Activated CD8-positive, alpha-beta T cell treated with anti-CD3 and anti-CD28 coated beads for 36 hours (primary cell): ENCODE data around the gene TBC1D19. TPM values are rescaled to one million over a fixed set of nuclear protein-coding genes. Genes with fewer than 3 reads are reported as not detected.

Experiments used
- ATAC-seq: fragments of 200-7000 bp; cut with Tn5 transposase; one replicate; pipeline ENCODE4 v1.10.0; 2021; ENCODE audit warnings: mild to moderate bottlenecking, moderate library complexity
- CTCF ChIA-PET: fragments of 350-600 bp; sonication (Branson Sonifier 250); formaldehyde crosslinking; loops from one replicate; lab custom pipeline; 2021; ENCODE audit warnings: antibody characterized with exemption; lab: Charles Lee
- POLR2A ChIA-PET: fragments of 350-600 bp; sonication (Branson Sonifier 250); formaldehyde crosslinking; loops from one replicate; lab custom pipeline; 2021; ENCODE audit warnings: antibody characterized with exemption; lab: Charles Lee
- DNase-seq: peaks from one replicate; pipeline ENCODE4 v3.0.0-alpha.2; 2020
- H3K27ac Mint-ChIP-seq: one replicate; pipeline ENCODE4 v1.8.0; 2021; ENCODE audit warnings: mild to moderate bottlenecking, mixed read lengths
- H3K27me3 Mint-ChIP-seq: one replicate; pipeline ENCODE4 v1.8.0; 2021; ENCODE audit warnings: mixed read lengths
- H3K36me3 Mint-ChIP-seq: one replicate; pipeline ENCODE4 v1.8.0; 2021; ENCODE audit warnings: low read depth, mixed read lengths
- H3K4me1 Mint-ChIP-seq: one replicate; pipeline ENCODE4 v1.8.0; 2021; ENCODE audit warnings: low read depth, mixed read lengths
- H3K4me3 Mint-ChIP-seq: one replicate; pipeline ENCODE4 v1.8.0; 2021; ENCODE audit warnings: mild to moderate bottlenecking, moderate library complexity, mixed read lengths
- H3K9me3 Mint-ChIP-seq: one replicate; pipeline ENCODE4 v1.8.0; 2021; ENCODE audit warnings: mixed read lengths
- intact Hi-C: fragments of 100-400 bp; cut with micrococcal nuclease; formaldehyde crosslinking; loops from one replicate; pipeline ENCODE4 v1.10.0; 2022
- total RNA-seq, 2 experiments: library from RNA; stranded (reverse); gene quantifications; one replicate each; pipeline ENCODE4 v1.2.3, GENCODE V29; 2021
- TF ChIP-seq, protein P1 (sequence below): fragments of 200-600 bp; IDR thresholded peaks from one replicate; pipeline ENCODE4 v1.8.0; 2022; ENCODE audit warnings: antibody characterized with exemption, mild to moderate bottlenecking

TBC1D19 gene
- total RNA-seq, 2 experiments from 2014 or later: 4.0 to 4.5 TPM

DNA sequence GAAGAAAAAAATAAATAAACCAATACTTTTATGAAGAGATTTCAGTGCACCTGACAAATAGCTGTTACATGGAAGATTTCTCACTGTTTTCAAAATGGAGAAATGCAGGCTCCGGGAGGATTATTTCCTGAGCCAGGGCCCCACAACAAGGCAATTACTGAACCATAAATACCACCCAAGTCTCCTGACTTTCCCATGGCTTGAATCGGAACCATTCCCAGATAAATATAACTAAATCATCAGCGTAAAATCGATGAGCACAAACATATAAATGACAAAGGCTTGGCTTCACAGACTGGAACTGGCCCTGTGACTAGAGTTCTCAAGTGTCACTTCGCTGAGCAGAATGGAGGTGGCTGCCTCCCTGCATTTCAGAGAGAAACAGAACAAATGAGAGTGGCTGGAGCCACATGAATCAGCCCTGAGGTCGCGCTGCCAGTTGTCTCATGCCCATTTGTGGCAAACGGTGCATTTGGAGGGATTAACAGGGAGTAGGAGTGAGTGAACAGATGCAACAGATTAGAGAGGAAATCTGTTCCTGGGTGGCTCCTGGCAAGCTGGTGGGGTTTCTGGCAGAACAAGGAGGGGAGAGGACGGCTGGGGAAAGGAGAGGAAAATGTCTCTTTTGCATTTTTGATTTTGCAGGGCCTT lies 219.5 kb downstream of the TBC1D19 start:
- Mint-ChIP-seq H3K36me3 (no peaks in the 10 kb centered on the region), H3K9me3 (no peaks in the 10 kb centered on the region), H3K27me3 (no peaks in the 10 kb centered on the region), H3K4me1 (no peaks in the 10 kb centered on the region), H3K4me3 (no peak overlapping the region), H3K27ac (no peak overlapping the region)
- TF ChIP-seq, protein P1, sequence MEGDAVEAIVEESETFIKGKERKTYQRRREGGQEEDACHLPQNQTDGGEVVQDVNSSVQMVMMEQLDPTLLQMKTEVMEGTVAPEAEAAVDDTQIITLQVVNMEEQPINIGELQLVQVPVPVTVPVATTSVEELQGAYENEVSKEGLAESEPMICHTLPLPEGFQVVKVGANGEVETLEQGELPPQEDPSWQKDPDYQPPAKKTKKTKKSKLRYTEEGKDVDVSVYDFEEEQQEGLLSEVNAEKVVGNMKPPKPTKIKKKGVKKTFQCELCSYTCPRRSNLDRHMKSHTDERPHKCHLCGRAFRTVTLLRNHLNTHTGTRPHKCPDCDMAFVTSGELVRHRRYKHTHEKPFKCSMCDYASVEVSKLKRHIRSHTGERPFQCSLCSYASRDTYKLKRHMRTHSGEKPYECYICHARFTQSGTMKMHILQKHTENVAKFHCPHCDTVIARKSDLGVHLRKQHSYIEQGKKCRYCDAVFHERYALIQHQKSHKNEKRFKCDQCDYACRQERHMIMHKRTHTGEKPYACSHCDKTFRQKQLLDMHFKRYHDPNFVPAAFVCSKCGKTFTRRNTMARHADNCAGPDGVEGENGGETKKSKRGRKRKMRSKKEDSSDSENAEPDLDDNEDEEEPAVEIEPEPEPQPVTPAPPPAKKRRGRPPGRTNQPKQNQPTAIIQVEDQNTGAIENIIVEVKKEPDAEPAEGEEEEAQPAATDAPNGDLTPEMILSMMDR: no peak
- CTCF ChIA-PET: no interaction called here
- intact Hi-C loops: no loop called here
- ATAC-seq (no peak), DNase-seq (no peak)
- POLR2A ChIA-PET: no interaction called here

DNA sequence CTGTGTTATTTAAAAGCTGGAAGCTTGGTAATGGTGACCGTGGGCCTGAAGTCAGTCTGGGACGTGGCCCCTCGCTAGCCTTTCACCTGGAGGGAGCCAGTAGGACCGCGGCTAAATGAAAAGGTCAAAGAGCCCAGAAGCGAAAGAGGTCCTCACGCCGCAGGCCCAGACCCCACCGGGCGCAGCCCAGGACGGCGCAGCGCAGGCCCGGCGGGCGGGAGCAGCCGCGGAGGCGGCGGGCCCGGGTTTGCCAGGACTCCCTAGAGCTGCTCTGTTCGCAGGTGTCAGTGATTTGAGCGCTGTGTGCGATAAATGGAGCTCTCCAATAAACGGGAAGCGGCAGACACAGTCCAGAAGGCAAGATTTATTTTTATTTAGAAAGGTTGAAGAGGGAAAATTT lies 220.6 kb downstream of the TBC1D19 start:
- Mint-ChIP-seq H3K4me3 (no peak overlapping the region), H3K36me3 (no peaks in the 10 kb centered on the region), H3K27ac (no peak overlapping the region), H3K9me3 (no peaks in the 10 kb centered on the region), H3K4me1 (no peaks in the 10 kb centered on the region), H3K27me3 (no peaks in the 10 kb centered on the region)
- ChIA-PET CTCF (interaction anchor here (1.4 kb wide), 1 partner anchor 203 kb away, joined by 3 read pairs; no protein-coding TSS in a partner anchor), POLR2A (no interaction called here)
- TF ChIP-seq, protein P1: no peak
- DNase-seq (no peak), ATAC-seq (no peak)
- intact Hi-C loops: no loop called here

DNA sequence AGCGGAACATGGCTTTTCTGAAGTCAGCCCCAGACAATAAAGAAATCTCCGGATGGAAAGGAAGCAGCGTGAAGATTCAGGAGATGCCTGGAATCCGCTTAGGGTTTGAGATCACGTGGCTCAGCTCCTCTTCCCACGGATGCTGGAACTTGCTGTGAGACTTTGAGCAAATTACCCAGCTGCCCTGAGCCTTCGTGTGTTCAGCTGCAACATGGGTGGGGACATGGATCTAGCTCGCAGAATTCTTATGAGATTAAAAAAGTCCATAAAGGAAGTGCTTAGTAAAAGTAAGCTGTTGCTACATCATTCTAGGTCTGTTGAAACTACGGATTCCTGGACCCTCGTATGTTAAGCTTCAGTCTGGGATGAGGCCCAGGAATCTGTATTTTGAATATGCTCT lies 221.0 kb downstream of the TBC1D19 start:
- TF ChIP-seq, protein P1: no peak
- Mint-ChIP-seq H3K27ac (no peak overlapping the region), H3K4me3 (no peak overlapping the region), H3K27me3 (no peaks in the 10 kb centered on the region), H3K4me1 (no peaks in the 10 kb centered on the region), H3K9me3 (no peaks in the 10 kb centered on the region), H3K36me3 (no peaks in the 10 kb centered on the region)
- ATAC-seq: no peak
- no peak for DNase-seq
- ChIA-PET POLR2A (no interaction called here), CTCF (interaction anchor here (1.4 kb wide), 1 partner anchor 202 kb away, joined by 3 read pairs; no protein-coding TSS in a partner anchor)
- intact Hi-C loops: no loop called here

Other genes starting within 250 kb of the TBC1D19 start
- gene CCKAR, start 93.6 kb upstream of the TBC1D19 start, total RNA-seq: not detected